ENCODE measurements around the gene RRP15.
A peak's percentile ranks its signal among the peaks of the same experiment; 100 is the strongest.

The RRP15 gene

DNA sequence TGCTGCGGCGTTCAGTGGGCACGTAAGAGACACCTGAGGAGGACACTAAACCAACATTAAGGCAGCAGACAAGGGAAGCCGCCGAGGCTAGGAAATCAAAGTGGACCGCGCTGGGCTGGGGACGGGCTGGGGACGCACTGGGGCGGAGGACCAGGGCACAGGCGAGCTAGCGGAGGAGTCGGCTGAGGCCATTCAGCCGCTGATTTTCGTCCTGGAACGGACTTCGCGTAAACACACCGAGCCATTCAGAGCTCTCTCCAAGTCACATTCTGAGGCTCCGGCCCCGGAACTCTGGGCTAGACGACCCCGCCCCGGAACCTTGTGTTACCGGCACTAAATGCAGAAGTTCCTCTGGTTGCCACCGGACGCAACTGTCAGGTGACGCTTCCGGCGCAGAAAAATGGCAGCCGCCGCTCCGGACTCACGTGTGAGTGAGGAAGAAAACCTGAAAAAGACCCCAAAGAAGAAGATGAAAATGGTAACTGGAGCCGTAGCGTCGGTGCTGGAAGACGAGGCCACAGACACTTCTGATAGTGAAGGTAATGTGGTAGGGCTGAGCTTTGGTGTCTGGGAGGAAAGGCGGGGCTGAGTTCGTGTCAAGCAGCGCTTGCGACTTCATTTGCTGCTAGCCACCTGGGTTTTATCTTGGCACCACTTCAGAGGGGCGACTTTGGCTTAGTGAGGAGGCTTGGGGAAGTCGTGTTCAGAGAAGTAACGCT lies at the start of gene RRP15:
TSS of gene RRP15 (plus strand) at position 377 of the 719 bp plus-strand sequence. CDS start at position 401, 24 bp downstream.
- FAIRE-seq (peak; percentile 84), DNase-seq (ENCODE audit: extremely low spot score, insufficient read length, low read depth) (peak; percentile 65)

DNA sequence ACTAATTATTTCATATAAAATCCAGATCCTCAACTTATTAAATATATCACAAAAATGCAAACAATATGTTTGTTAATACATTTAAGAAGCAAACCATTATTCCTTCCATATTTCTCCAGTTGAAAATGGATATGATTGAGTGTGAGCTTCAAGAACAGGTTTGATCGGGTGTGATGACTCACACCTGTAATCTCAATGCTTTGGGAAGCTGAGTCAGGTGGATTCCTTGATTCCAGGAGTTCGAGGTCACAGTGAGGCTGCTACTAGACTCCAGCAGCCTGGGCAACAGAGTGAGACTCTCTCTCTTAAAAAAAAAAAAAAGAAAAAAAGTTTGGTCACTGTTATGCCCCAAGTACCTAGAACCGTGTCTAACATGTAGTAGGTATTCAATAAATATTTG lies 42.9 kb upstream of the RRP15 start:
- no peak for FAIRE-seq
- DNase-seq (ENCODE audit: extremely low spot score, insufficient read length, low read depth) = no peak

GRCh38 chr1:218247339-218247738 lies 37.8 kb upstream of the RRP15 start:
- DNase-seq (ENCODE audit: extremely low spot score, insufficient read length, low read depth) (no peak), FAIRE-seq (no peak)

DNA sequence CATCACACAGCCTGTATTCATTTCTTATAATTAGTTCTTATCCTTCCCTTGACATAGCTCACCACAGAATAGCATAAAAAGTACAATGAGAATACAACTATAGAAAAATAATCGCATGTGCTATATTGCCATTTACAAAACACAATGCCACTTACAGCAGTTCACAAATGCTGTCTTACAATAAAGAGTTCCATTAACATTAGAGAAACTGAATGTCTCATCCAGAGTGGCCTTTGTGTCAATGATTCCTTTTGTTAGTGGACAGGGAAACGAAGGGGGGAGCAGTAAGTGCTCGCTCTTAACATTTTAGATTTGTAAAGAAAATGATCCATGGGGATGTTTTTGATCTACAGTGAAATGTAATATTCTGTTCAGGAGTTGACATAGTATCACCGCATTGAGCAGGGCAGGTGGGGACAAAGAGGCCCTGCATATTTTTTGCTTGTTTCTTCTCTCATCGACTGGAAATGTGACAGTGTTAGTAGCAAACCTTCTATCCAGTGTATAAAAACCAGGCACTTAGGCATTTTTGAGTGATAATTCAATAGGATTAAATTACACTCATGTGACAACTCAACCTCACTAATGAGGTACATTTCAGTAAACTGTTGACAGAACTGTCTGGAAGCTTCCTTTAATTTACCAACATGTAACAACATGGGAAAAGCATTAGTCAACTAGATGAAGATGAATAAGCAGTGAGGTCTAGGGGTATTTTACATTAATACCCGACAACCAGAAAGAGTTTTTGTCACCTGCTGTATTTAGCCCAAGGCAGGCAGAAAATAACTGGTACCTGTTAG lies 35.6 kb upstream of the RRP15 start:
- DNase-seq (ENCODE audit: extremely low spot score, insufficient read length, low read depth) = no peak
- FAIRE-seq = no peak

DNA sequence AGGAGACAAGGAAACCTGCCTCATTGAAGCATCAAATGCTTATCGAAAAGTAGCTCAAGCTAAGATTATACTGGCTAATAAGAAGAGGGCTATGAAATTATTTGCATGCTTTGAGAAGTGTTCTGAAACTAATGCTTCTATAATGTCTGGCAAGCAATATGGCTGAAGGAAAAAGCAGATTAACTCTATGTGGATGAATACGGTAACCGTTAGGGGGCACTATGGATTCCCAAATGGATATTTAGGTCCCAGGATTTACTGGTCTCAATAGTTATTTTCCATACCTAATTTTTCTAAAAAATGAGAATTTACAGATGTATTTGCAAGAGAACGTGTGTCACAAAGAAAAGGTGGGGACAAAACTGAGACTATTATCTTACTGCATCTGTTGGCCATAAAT lies 34.6 kb upstream of the RRP15 start:
- FAIRE-seq = no peak
- no peak for DNase-seq (ENCODE audit: extremely low spot score, insufficient read length, low read depth)

- DNase-seq (ENCODE audit: extremely low spot score, insufficient read length, low read depth) (no peak), FAIRE-seq (no peak)
Measured at GRCh38 chr1:218254296-218254946, 30.7 kb upstream of the RRP15 start.

GRCh38 chr1:218255090-218255489 lies 30.0 kb upstream of the RRP15 start:
- DNase-seq (ENCODE audit: extremely low spot score, insufficient read length, low read depth) = no peak
- no peak for FAIRE-seq

- no peak for FAIRE-seq
- no peak for DNase-seq (ENCODE audit: extremely low spot score, insufficient read length, low read depth)
Measured at GRCh38 chr1:218257371-218257770, 27.7 kb upstream of the RRP15 start.

DNA sequence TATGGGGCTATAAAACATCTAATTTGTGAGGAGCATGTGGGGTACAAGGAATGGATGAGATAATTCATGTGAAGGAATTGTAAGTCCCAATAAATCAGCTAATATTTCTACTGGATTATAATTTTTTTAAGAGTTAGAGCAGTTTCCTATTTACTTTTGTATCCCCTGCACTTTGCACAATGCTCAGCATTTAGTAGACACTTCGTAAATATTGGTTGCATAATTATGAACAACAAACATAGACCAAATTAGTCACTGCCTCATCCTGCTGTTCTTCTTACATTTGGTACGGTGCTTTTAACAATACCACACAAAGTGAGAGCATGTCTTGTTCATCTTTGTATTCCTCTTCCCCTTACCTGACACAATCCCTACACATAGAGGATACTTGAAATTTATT lies 27.1 kb upstream of the RRP15 start:
- FAIRE-seq = no peak
- DNase-seq (ENCODE audit: extremely low spot score, insufficient read length, low read depth) = no peak

- DNase-seq (ENCODE audit: extremely low spot score, insufficient read length, low read depth) (no peak), FAIRE-seq (no peak)
Measured at GRCh38 chr1:218259339-218259738, 25.8 kb upstream of the RRP15 start.

- DNase-seq (ENCODE audit: extremely low spot score, insufficient read length, low read depth) (no peak), FAIRE-seq (no peak)
Measured at GRCh38 chr1:218259800-218260199, 25.3 kb upstream of the RRP15 start.

GRCh38 chr1:218262259-218262658 lies 22.8 kb upstream of the RRP15 start:
- DNase-seq (ENCODE audit: extremely low spot score, insufficient read length, low read depth) = no peak
- no peak for FAIRE-seq

- FAIRE-seq = no peak
- DNase-seq (ENCODE audit: extremely low spot score, insufficient read length, low read depth) = no peak
Measured at GRCh38 chr1:218266356-218266755, 18.7 kb upstream of the RRP15 start.

DNA sequence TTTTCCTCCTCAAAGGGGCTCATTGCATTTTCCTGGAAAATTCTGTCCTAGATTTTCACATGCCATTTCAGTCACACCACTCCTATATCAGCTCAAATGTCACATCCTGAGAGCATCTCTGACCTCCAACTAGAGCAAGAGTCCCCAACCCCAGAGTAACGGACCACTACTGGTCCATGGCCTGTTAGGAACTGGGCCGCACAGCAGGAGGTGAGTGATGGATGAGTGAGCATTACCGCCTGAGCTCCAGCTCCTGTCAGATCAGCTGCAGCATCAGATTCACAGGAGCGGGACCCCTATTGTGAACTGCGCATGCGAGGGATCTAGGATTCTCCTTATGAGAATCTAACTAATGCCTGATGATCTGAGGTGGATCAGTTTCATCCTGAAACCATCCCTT lies 12.7 kb upstream of the RRP15 start:
- DNase-seq (ENCODE audit: extremely low spot score, insufficient read length, low read depth) (no peak), FAIRE-seq (no peak)

DNA sequence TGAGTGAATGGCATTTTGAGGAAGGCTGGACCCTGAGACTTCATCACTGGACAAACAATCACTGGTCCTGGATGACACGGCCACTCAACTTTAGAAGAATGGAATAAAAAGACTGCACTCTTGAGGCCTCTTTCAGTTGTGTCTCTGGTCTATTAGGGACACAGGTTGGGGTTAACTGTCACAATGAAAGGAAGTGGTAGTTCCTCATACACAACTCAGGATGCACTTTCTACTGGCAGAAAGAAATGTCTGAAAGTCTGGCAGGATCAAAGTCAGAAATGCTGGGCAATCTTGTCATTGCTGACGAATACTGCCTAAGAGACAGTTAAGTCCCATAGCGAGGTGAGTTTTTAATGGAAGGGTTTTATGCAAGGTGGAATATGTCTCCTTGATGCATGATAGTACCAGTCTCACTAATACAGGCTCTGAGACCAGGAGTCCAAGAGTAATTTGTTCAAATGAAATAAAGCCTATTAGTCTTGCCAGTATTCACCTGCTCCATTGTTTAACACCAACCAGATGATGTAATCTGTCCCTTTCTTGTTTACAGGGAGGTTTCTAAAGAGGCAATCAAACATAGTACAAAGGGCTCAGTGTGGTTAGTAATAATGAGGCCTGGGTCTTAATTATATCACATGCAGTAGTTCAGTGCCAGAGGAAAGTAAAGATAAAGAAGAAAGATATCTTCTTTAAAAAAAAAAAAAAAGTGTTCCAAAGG lies 11.2 kb upstream of the RRP15 start:
- FAIRE-seq = no peak

DNA sequence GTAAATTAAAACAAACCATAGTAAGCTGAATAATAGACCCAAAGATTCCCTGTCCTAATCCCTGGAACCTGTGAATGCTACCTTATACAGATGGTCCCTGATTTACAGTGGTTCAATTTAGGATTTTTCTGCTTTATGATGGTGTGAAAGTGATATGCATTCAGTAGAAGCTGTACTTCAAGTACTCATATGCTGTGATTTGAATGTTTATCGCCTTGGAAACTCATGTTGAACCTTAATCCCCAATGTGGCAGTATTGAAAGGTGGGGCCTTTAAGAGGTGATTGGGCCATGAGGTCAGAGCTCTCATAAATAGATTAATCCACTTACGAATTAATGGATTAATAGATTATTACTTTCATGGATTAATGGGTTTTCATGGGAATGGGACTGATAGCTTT lies 10.6 kb upstream of the RRP15 start:
- DNase-seq (ENCODE audit: extremely low spot score, insufficient read length, low read depth) (no peak), FAIRE-seq (no peak)

More for the DNA sequence above, 11.2 kb upstream of the RRP15 start:
- no peak for DNase-seq (ENCODE audit: extremely low spot score, insufficient read length, low read depth)

GRCh38 chr1:218275823-218276222 lies 9.3 kb upstream of the RRP15 start:
- no peak for DNase-seq (ENCODE audit: extremely low spot score, insufficient read length, low read depth)
- no peak for FAIRE-seq

- DNase-seq (ENCODE audit: extremely low spot score, insufficient read length, low read depth) (no peak), FAIRE-seq (no peak)
Measured at GRCh38 chr1:218281285-218281684, 3.8 kb upstream of the RRP15 start.

GRCh38 chr1:218284377-218284916 lies 646 bp upstream of the RRP15 start:
- FAIRE-seq (no peak), DNase-seq (ENCODE audit: extremely low spot score, insufficient read length, low read depth) (no peak)

- FAIRE-seq (no peak), DNase-seq (ENCODE audit: extremely low spot score, insufficient read length, low read depth) (no peak)
Measured at GRCh38 chr1:218292515-218292914, 7.4 kb downstream of the RRP15 start.
